ENCODE results near the gene CACHD1.

- no peak for TF ChIP-seq CTCF (conservative IDR thresholded peaks at IDR 0.05 in 1 of 2, IDR thresholded peaks at IDR 0.05 in 1 of 2; ENCODE audit: low read depth in 1 of 2, low read length in 2 of 2)
- TF ChIP-seq EZH2 (IDR thresholded peaks at IDR 0.05; ENCODE audit: low read length, missing control alignments), result no peak
Measured at GRCh38 chr1:64482720-64483119, 12.8 kb downstream of the CACHD1 start.
